Measurements from ENCODE around the gene DSCAML1.

Gene DSCAML1

DNA sequence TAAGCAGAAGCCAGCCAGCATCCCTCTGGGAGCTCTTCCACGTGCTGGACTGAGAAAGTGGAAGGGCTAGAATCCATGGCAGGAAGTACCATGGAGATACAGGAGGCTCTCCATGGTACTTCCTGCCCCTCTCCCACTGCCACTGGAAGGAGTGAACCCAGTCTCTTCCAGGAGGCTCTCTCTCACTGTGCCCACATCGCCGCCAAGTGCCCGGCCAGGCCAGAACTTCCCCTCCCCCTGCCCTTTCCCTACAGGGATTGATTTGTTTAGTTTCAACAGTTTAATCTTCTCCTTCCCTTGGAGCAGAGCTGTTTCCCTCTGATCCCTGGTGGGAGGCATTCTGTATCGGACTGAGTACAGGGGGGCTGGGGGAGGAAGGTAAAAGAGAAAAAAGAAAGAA is 133.6 kb downstream of the DSCAML1 start:
- no peak for DNase-seq (ENCODE audit: low read depth in 2 of 2)

DNA sequence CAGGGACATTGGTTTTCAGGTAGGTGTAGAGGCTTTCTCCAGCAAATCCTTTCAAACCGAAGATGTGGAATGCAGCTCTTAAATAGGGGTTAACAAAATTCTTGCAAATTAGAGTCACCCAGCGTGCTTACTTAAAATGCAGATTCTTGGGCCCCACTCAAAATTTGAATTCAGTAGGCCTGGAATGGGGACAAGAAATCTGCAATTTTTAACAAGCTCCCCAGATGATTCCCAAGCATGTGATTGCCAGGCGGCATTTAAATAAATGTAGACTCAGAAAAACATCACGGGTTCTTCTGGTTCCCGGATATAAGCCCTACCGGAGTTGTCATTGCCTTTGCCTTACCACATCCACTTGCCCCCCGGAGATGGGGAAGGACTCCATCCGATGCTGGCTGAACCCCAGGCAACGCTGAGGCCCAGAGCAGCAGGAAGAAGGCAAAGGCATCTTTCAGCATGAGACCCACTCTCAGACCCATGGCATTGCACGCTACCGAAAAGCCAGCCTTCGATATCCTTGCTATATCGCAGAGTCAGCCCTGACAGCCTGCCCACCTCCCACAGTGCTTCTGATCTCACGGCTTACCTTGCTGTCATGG is 134.2 kb downstream of the DSCAML1 start:
- no peak for DNase-seq (ENCODE audit: low read depth in 2 of 2)

DNA sequence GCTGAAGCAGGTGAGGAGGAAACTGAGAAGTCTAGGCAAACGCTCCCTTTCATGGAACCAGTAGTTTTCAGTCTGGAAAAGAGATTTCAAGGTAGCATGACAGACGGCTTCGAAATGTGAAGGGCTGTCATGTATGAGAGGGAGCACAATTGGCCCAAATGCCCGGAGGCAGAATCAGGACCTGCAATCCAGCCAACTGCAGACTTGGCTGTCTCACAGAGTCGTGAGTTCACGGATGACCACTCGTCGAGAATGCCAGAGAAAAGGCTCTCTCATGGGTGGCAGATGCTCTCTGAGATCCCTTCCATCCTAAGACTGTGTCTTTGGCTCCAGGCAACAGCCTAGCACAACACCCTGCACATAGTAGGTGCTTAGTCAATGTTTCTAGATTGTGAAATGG is 134.8 kb downstream of the DSCAML1 start:
- no peak for DNase-seq (ENCODE audit: low read depth in 2 of 2)

DNA sequence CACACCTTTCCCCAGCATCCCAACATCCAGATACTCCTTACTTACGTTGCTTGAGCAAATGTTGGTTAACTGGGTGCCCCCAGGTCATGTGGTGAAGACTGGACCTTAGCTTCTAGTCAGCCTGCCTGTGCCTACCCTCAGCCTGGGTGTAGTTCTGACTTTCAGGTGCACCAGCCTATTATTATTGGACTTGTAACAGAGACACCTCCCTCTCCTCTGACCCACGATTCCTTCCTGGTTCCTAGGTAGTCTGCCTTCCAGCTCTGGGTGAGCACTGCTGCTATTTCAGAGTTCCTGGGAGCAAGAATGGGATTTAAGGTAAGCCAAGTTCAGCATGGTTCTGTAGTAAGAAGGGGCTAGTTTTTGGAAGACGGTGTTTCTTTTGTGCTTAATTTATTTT is 138.2 kb downstream of the DSCAML1 start:
- DNase-seq (ENCODE audit: low read depth in 2 of 2): no peak

DNA sequence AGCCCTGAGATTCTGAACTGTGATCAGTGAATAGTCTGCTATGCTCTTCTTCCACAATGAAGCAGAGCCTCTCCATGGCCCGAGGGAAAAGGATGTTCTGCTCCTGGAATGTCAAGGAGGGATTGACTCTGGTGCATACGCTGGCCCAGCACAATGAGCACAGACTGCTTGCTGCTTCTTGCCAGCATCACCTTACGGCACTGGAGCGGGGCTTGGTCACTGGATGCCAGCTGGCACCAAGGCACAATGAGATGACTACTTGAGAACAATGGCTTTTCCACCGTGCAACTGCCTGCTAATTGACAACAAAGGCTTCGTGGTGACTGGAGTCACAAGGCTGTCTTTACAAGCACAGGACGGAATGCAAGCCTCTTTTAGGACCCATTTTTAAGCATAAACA is 139.2 kb downstream of the DSCAML1 start:
- DNase-seq (ENCODE audit: low read depth in 2 of 2): no peak

DNA sequence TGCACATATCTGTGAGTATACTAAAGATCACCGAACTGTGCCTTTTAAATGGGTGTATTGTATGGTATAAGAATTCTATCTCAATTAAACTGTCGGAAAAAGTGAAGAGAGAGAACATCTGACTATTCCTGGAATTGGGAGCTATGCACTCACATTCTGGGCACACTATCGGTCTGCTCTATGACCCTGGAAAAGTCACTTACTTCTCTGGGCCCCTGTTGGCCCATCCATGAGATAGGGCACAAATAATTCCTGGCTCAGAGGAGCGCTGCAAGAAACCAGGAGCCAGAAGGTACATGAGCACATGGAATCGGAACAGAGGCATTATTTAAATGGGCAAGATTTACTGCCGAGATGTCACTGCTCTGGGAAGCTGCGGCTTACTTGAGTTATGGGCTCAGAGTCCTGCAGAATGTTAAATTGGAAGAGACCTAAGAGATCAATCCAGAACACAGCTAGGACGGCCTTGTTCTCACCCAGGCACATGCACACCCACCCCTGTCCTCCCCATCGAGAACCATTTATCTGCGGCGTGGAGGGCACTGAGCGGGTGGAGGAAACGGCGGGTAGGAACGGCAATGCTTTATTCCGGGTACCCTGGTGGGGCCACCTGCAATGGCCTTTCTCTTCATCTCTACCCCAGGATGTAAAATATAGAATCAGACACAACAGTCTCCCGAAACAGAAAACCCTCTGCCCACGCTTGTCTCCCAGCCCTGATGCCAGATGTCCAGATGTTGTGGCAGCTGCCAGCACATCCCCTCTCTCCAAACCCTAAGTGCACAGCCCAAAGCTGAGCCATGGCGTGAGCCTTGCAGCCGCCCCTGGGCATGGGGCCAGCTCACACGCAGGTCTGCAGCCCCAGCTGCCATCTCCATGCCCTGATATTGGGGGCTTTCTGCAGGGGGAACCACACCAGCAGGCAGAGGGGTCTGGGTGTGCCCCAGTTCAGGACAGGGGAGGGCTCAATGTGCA is 142.4 kb downstream of the DSCAML1 start:
- no peak for DNase-seq (ENCODE audit: low read depth in 2 of 2)

DNA sequence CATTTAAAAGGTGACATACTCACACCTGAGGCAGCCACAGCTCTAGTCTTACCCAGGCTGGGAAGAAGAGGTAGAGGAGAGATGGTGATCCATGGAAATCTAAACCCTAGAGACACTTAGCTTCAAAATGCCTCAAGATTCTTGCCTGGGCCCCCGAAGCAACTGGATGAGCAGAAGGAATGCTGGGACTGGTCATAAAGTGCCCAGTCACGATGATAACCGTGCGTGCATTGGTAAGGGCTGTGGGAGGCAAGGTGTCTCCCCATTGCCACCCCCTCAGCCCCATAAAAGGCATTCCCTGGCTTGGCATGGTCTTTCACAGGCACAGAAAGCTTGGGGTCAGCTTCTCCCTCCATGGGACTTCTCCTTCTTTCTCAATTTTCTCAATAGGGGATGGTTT is 144.5 kb downstream of the DSCAML1 start:
- no peak for DNase-seq (ENCODE audit: low read depth in 2 of 2)

DNA sequence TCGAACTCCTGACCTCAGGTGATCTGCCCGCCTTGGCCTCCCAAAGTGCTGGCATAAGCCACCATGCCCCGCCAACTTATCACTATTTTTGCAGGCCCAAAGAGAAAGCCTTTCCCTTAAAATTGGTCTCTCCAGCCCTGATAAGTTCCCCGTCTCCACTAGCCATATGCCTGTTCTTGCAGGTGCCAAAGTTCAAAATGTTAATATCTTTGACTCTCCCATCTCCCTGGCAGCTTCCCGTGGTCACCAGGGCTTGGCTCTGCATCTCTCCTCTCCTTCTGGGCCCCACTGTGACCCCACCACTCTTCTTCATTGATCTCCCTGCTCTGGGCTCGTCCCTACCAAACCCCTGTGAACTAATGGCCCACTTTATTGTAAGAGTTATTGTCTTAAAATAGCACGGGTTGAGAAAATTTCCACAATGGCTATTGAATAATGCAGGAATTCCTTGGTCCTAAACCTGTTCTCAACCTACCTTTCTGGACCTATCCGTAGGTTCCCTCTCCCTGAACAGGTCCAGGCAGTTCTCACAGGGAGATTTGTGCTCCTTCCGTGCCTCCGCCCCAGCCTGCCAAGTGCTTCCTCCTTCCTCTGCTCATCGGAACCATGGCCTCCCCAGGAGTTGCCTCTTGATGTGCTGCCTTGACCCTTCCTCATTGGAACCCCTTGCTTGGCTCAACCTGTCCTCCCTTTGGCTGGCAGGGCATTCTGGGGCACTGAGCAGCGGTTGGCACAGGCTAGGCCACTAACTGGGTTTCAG is 147.5 kb downstream of the DSCAML1 start:
- DNase-seq (ENCODE audit: low read depth in 2 of 2): no peak

DNA sequence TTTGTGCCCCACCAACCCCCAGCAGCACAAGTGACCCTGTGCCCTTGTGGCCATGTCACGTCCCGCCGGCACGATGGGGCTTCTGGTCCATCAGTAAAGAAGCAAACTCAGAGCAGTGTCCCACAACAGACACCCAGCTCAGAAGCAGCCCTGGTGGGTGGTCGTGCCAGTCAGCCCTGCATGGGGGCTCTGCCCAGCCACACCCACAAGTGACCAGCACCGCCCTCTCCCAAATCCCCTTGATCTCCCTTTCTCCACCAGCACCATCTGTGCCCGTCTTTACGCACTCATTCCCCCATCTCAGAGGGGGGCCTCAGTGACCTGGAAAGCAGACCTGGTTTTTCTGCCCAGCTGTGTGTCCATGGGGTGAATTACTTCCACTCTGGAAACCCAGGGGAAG is 149.1 kb downstream of the DSCAML1 start:
- DNase-seq (ENCODE audit: low read depth in 2 of 2): no peak

DNA sequence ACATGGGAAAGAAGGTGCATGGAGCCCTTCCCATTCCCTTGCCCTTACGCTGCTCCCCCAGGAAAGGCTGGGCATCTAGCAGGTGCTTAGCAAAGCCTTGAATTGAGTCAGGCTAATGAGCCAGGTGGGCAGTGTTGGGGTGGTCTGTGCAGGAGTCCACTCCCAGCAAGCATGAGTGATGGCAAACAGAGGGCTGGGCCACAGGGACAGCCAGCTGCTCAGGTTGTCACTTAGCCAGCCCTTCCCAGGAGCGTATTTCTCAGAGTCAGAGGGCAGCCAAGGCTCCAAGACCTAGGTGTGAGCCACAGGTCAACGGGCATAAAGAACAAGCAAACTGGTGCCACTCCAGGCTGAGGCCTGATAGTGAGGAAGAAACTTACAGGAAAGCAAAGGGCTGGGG is 149.8 kb downstream of the DSCAML1 start:
- no peak for DNase-seq (ENCODE audit: low read depth in 2 of 2)

DNA sequence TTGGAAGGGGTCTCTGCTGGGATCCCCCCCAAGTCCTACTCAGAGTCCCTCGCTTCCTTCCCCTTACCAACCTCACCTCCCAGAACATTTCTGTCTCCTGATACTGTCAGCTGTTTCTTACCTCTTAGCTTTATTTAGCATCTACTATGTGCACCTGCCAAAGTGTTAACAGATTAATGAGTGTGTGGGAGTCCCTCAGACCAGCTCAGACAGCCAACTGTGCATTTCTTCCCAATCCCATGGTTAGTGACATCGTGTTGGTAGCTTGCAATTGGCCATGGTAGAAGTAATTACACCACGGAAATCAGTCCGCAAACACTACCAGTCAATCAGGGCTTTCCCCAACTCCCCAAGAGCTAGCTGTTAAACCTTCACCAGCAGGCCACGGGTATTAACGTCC is 150.6 kb downstream of the DSCAML1 start:
- DNase-seq (ENCODE audit: low read depth in 2 of 2): no peak

DNA sequence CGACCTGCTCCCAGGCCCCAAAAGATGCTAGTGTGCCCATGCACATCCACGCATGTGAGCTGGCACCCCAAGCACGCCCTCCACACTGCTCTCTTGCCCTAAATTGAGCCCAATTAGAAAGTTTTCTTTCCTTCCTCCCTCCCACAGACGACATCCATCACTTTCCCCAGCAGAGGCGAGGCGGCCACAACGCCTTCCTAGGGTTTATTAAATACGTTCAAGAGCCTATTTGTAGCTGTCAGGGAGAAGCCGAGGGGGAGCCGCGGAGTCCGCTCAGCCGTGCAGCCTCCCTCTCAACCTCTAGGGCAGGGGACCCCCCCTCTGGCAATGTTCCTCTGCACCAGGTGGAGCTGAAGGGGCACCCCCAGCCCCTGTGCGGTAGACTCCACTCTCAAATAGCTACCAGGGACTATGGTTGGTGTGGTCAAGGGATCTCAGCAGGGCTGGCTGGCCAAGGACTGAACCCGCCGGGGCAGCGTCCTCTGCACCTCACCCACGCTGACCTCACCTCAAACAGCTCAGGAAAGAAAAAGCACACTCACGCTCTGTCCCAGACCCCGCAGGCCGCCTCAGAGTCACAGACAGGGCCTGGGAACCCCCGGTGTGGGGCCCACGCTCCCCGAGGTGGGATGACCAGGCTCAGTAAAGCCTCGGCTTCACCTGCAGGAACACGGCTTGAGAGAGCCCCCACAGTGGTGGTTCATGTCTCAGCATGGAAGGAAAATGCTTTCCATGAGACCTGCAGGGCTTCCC is 152.4 kb downstream of the DSCAML1 start:
- no peak for DNase-seq (ENCODE audit: low read depth in 2 of 2)

DNA sequence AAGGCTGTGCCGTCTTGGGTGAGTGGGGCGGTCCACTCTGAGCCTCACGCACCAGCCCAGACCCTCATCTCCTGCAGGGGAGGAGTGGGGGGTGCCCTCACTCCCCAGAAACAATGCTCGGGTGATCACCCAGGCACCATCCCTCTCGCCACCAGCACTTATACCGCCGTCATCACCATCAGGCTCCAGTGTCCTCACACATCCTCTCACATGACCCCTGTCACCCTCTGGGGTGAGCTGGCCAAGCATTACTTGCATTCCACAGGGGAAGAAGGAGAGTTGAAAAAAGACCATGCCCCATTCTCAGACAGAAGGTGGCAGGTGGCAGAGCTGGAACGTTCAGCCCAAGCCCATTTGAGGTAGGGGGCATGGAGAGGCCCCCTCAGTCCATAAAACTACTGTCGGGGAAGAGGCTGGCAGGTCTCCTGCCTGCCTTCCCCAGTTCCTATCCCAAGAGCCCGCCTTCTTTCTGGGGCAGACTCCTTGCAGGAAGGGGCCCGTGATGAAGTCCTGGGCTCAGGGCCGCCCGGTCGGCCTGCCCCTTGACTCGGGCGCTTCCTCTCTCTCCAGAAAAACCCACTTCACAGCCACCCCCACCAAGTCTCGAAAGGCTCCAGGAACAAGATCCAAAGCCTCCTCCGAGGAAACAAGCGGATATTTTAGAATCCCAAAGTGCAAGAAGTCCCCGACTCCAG is 153.3 kb downstream of the DSCAML1 start:
- DNase-seq (ENCODE audit: low read depth in 2 of 2): no peak

DNA sequence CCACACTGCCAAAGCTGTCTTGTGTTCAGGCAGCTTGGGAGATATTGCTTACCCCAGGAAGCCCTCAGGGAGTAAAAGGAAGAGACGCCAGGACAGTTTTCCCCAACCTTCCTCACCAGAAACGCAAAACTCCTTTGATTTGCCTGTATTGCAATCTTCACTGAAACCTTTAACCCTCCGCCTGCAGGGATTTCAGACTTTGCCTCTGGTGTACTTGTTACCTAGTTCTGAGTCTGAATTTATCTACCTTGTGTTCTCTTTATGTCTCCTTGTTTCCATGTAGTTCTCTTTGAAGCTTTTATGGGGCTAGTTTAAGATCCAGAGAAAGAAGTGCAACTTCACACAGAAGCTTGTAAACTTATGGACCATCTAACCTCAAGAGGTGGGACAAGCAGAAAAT is 154.2 kb downstream of the DSCAML1 start:
- DNase-seq (ENCODE audit: low read depth in 2 of 2): no peak

DNA sequence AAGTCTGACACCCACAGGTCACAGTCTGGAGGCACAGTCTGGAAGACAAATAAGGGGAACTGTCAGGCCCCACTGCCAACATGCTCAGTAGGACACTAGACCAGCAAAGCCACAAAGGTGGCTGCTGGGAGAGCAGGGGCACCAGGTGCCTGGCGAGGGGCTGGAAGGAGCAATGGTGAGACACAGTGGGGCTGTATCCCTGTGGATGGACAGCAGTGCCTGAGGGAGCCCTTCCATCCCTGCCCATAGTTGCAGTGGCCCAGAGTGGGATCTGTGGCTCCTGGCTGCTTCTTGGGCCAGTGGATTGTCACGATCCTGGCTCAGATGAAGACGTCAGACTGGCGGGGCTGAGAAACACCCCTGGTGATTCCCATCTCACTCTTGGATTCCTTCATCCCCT is 154.6 kb downstream of the DSCAML1 start:
- DNase-seq (ENCODE audit: low read depth in 2 of 2): no peak

DNA sequence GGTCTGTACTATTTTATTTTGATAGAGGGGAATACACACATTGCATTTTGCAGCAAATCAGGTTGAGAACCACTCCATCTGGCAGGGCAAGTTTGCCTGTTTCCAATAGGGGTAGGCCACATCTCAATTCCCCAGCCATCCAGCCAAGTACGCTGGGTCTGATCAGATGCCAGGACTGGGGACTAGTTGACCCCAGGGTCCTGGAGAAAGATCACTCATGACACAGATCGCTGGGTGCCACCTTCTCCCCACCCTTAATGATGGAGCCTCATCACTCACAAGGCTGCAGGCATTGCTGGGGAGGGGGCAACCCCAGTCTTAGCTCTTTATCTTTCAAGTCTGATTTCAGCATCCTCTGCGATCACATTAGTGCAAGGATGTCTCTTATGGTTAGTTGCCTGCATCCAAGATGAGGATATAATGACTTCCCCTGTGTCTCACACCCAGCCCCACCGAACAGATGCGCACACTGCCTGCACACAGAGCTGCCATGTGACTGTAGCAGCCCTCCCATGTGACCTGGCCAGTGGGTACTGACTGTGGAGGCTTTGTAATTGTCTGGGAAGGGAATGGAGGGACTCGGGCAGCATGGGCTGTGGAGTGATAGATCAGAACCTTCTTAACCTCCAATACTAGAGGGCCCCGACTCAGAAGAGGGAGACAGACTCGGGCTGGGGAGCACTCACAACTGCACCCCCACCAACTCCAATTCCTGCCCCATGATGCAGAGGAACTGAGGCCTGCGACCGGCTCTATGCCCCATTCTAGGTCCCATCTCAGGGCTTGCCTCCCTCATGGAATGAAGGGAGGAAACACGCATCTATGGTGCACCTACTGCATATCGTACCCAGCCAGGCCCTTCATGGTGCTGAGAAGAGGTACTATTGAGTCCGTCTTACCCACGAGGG is 155.8 kb downstream of the DSCAML1 start:
- DNase-seq (ENCODE audit: low read depth in 2 of 2): no peak

DNA sequence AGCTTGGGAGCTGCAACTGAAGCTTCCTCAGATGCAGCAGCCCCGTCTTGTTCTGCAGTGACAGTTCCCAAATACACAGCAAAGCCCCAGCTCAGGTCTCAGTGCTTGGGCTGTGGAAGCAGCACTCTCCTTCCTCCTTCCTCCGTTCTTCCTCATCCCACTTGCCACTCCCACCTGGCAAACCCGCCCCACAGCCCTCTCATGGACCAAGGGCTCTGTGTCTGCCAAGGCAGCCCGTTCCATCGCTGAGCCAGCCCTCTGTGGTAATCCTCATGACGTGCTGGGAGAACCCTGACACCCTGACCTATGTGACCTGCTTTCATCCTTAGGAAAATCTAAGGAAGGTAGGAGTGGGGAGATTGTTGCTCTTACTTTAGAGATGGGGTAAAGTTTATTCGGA is 157.0 kb downstream of the DSCAML1 start:
- no peak for DNase-seq (ENCODE audit: low read depth in 2 of 2)

DNA sequence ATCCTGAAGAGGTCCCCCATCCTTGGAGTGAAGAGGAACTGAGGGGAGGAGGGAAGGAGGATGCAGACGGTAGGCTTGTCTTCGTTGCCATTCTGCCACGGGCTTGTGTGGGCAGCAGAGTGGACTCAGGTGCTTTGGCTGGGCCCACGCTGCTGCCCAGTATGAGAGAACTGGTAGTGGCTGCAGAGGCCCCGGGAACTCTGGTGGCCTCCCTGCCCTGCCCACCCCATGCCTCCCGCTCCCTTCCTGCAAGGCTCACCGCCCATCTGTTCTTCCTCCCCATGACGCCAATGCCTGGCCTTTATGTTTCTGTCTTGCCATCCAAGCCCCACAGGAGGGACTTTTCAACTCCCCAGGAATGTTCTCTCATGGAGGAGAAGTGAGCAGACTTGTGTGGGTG is 157.4 kb downstream of the DSCAML1 start:
- DNase-seq (ENCODE audit: low read depth in 2 of 2): no peak

DNA sequence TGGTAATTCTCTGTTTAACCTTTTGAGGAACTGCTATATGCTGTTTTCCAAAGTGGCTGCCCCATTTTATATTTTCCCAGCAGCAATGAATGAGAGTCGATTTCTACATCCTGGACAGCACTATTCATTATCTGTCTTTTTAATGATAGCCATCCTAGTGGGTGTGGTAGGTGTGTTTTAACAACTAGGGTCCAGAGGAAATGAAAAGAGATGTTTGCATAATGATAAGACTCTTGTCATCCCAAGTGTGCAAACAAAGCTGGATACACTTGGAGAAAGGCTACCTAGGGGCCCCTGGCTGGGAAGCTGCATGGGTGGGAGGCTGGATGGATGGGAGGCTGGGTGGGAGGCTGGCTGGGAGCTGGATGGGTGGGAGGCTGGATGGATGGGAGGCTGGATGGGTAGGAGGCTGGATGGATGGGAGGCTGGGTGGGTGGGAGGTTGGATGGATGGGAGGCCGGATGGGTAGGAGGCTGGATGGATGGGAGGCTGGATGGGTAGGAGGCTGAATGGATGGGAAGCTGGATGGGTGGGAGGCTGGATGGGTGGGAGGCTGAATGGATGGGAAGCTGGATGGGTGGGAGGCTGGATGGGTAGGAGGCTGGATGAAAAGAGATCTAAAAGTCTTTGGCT is 158.0 kb downstream of the DSCAML1 start:
- no peak for DNase-seq (ENCODE audit: low read depth in 2 of 2)

All from stimulated activated CD4-positive, alpha-beta T cell treated with anti-CD3 and anti-CD28 coated beads, Interleukin-12 subunit alpha, Interleukin-12 subunit beta, amount 100 ng/mL, for 24 hours (primary cell).